Measurements from ENCODE around the gene YWHAE. TPM values are rescaled to one million over a fixed set of nuclear protein-coding genes. Genes with fewer than 3 reads are reported as not detected.

YWHAE gene
- 267 and 467 TPM in 2 replicates for total RNA-seq (2014; rRNA removed; shearing (Covaris generic))
- 646 and 654 TPM in 2 replicates for total RNA-seq (2022)
- Bru-seq, nascent RNA: percentile 94 among the genes with signal in this experiment
- BruChase-seq, experiment 1, labeled RNA remaining after a 6-hour chase: percentile 98 among the genes with signal in this experiment
- BruChase-seq, experiment 2, labeled RNA remaining after a 2-hour chase: percentile 94 among the genes with signal in this experiment
- long read RNA-seq, transcript YWHAE-201 (6 exons, 2,211 nt): major isoform, 942 of 1,014 reads
- long read RNA-seq, transcript YWHAE-208 (7 exons, 1,818 nt): minor isoform, 28 of 1,014 reads
- long read RNA-seq, partial matches to known transcripts: 26 of 1,014 reads
- long read RNA-seq, other reads (novel, unspliced or antisense): 14 of 1,014 reads

- H3K36me3 ChIP-seq (ENCODE audit: insufficient read depth, low read length): peaks cover 44% of the 10 kb centered on the region
- peaks cover 26% of the 10 kb centered on the region for H3K4me1 ChIP-seq (ENCODE audit: insufficient read depth, low read length, poor library complexity, severe bottlenecking)
- CTCF ChIA-PET (ENCODE audit: unreplicated experiment): no interaction called here
- H3K4me3 ChIP-seq (ENCODE audit: low read depth, low read length, poor library complexity, severe bottlenecking): peak within 1 kb of the TSS; percentile 97
- H3K4me2 ChIP-seq (ENCODE audit: low read length): peak within 1 kb of the TSS; percentile 90
- no TSS peak for BruUV-seq (replicated peaks)
- H3K27ac ChIP-seq (ENCODE audit: low read depth, low read length, poor library complexity, severe bottlenecking): peak within 1 kb of the TSS; percentile 72
- H3K9me3 ChIP-seq (ENCODE audit: low read length): no peaks in the 10 kb centered on the region
- no peaks in the 10 kb centered on the region for H3K9me2 ChIP-seq (ENCODE audit: insufficient read depth, low read length)
- H4K20me1 ChIP-seq (ENCODE audit: insufficient read depth, low read length): peaks cover 22% of the 10 kb centered on the region
- peak; percentile 95 for DNase-seq (ENCODE audit: low spot score)
- POLR2A ChIA-PET: interaction anchor here (0.7 kb wide), 1 partner anchor 116 kb away, joined by 3 read pairs; the partner anchor contains the start of gene INPP5K
- H2AFZ ChIP-seq (ENCODE audit: low read length): peak within 1 kb of the TSS; percentile 87
- intact Hi-C loops (cut with micrococcal nuclease; ENCODE audit: unreplicated experiment): loop anchor here (1.0 kb wide), 1 partner anchor 35 kb away; no protein-coding TSS in a partner anchor
- TF ChIP-seq EZH2phosphoT487 (IDR thresholded peaks at IDR 0.05; ENCODE audit: borderline replicate concordance, low read depth, low read length): no peak
- no peak for TF ChIP-seq CTCF (conservative IDR thresholded peaks at IDR 0.05; ENCODE audit: low read length)
- peaks cover 50% of the 10 kb centered on the region for H3K79me2 ChIP-seq (ENCODE audit: insufficient read depth, low read depth, low read length)
Observed at GRCh38 chr17:1399679-1400512, at the start of gene YWHAE. YWHAE (minus strand) TSS chr17:1400222; CDS start chr17:1400110, 112 bp downstream.

GRCh38 chr17:1449412-1449967 lies 49.5 kb upstream of the YWHAE start:
- no TSS peak for BruUV-seq (replicated peaks)
- no peak for TF ChIP-seq CTCF (conservative IDR thresholded peaks at IDR 0.05; ENCODE audit: low read length)
- TF ChIP-seq EZH2phosphoT487 (IDR thresholded peaks at IDR 0.05; ENCODE audit: borderline replicate concordance, low read depth, low read length): no peak
- no peaks in the 10 kb centered on the region for H3K9me3 ChIP-seq (ENCODE audit: low read length)
- H3K9me2 ChIP-seq (ENCODE audit: insufficient read depth, low read length): no peaks in the 10 kb centered on the region
- H3K79me2 ChIP-seq (ENCODE audit: insufficient read depth, low read depth, low read length): peaks cover 94% of the 10 kb centered on the region
- ChIA-PET POLR2A (interaction anchor here (0.9 to 1.8 kb wide), 2 partner anchors 51 to 87 kb away, joined by 3 to 5 read pairs; no protein-coding TSS in a partner anchor), CTCF (ENCODE audit: unreplicated experiment) (no interaction called here)
- intact Hi-C loops (cut with micrococcal nuclease; ENCODE audit: unreplicated experiment): no loop called here
- peaks cover 71% of the 10 kb centered on the region for H3K36me3 ChIP-seq (ENCODE audit: insufficient read depth, low read length)
- no peak for DNase-seq (ENCODE audit: low spot score)
- no peak overlapping the region for H3K27ac ChIP-seq (ENCODE audit: low read depth, low read length, poor library complexity, severe bottlenecking)
- peaks cover 10% of the 10 kb centered on the region; the same call in 1 of the 2 replicates for H4K20me1 ChIP-seq (ENCODE audit: insufficient read depth, low read length)
- no peak overlapping the region for H3K4me3 ChIP-seq (ENCODE audit: low read depth, low read length, poor library complexity, severe bottlenecking)
- H2AFZ ChIP-seq (ENCODE audit: low read length): no peak overlapping the region
- peaks cover 11% of the 10 kb centered on the region for H3K4me1 ChIP-seq (ENCODE audit: insufficient read depth, low read length, poor library complexity, severe bottlenecking)
- no peak overlapping the region for H3K4me2 ChIP-seq (ENCODE audit: low read length)
